Endothelial cell (in vitro differentiated cells): Measurements from ENCODE around the gene KAZN. TPM values are rescaled to one million over a fixed set of nuclear protein-coding genes. Genes with fewer than 3 reads are reported as not detected.

Experiments used
- DNase-seq: peaks from one replicate; pipeline ENCODE4 v3.0.0; 2021; ENCODE audit warnings: low spot score
- H3K27ac Mint-ChIP-seq: one replicate; pipeline ENCODE4 v1.8.0; 2021; ENCODE audit warnings: mixed read lengths, inconsistent platforms; ENCODE audit not compliant: unreplicated experiment
- H3K27me3 Mint-ChIP-seq: one replicate; pipeline ENCODE4 v1.8.0; 2021; ENCODE audit warnings: mild to moderate bottlenecking, moderate library complexity, mixed read lengths, inconsistent platforms; ENCODE audit not compliant: unreplicated experiment
- H3K36me3 Mint-ChIP-seq: one replicate; pipeline ENCODE4 v1.8.0; 2021; ENCODE audit warnings: mild to moderate bottlenecking, low read depth, mixed read lengths, inconsistent platforms; ENCODE audit not compliant: unreplicated experiment
- H3K4me1 Mint-ChIP-seq: one replicate; pipeline ENCODE4 v1.8.0; 2021; ENCODE audit warnings: mild to moderate bottlenecking, mixed read lengths, inconsistent platforms; ENCODE audit not compliant: unreplicated experiment
- H3K4me3 Mint-ChIP-seq: one replicate; pipeline ENCODE4 v1.8.0; 2021; ENCODE audit warnings: mild to moderate bottlenecking, mixed read lengths, inconsistent platforms; ENCODE audit not compliant: unreplicated experiment
- H3K9me3 Mint-ChIP-seq: one replicate; pipeline ENCODE4 v1.8.0; 2021; ENCODE audit warnings: mixed read lengths, inconsistent platforms; ENCODE audit not compliant: unreplicated experiment
- CTCF ChIP-seq: fragments of 200-600 bp; sonication (generic); IDR thresholded peaks from one replicate; pipeline ENCODE4 v1.5.0; 2021; ENCODE audit warnings: antibody characterized with exemption; ENCODE audit not compliant: unreplicated experiment
- total RNA-seq: library from RNA; stranded (reverse); fragmentation: NEBNext Ultra II Directional; extraction: Animal tissue kit (Norgen Biotek cat#: 25700); gene quantifications from one replicate; pipeline ENCODE4 v1.2.1, GENCODE V29; 2021; ENCODE audit not compliant: unreplicated experiment

KAZN gene
- total RNA-seq, 1 donor from 2014 or later, result 10.1 TPM

- H3K36me3 Mint-ChIP-seq, result no peaks in the 10 kb centered on the region
- H3K4me1 Mint-ChIP-seq, result no peaks in the 10 kb centered on the region
- peaks cover 6% of the 10 kb centered on the region for H3K27me3 Mint-ChIP-seq
- H3K9me3 Mint-ChIP-seq, result no peaks in the 10 kb centered on the region
- no peak for DNase-seq
- H3K27ac Mint-ChIP-seq, result no peak overlapping the region
- TF ChIP-seq CTCF, result no peak
- no peak overlapping the region for H3K4me3 Mint-ChIP-seq
Measured at GRCh38 chr1:14800014-14800413, 201.5 kb downstream of the KAZN start.

GRCh38 chr1:14800500-14801076, 202.1 kb downstream of the KAZN start:
- Mint-ChIP-seq H3K27me3 (peaks cover 6% of the 10 kb centered on the region), H3K4me3 (no peak overlapping the region), H3K4me1 (no peaks in the 10 kb centered on the region), H3K9me3 (no peaks in the 10 kb centered on the region), H3K36me3 (no peaks in the 10 kb centered on the region), H3K27ac (no peak overlapping the region)
- TF ChIP-seq CTCF, result no peak
- no peak for DNase-seq

- no peaks in the 10 kb centered on the region for H3K4me1 Mint-ChIP-seq
- no peak for TF ChIP-seq CTCF
- no peaks in the 10 kb centered on the region for H3K36me3 Mint-ChIP-seq
- DNase-seq, result no peak
- peaks cover 2% of the 10 kb centered on the region for H3K27me3 Mint-ChIP-seq
- no peak overlapping the region for H3K4me3 Mint-ChIP-seq
- H3K9me3 Mint-ChIP-seq, result no peaks in the 10 kb centered on the region
- no peak overlapping the region for H3K27ac Mint-ChIP-seq
Measured at GRCh38 chr1:14803002-14803789, 204.7 kb downstream of the KAZN start.

- no peak overlapping the region for H3K27ac Mint-ChIP-seq
- TF ChIP-seq CTCF, result peak; percentile 42
- peak; percentile 36 for DNase-seq
- H3K4me3 Mint-ChIP-seq, result no peak overlapping the region
- no peaks in the 10 kb centered on the region for H3K9me3 Mint-ChIP-seq
- peaks cover 6% of the 10 kb centered on the region for H3K4me1 Mint-ChIP-seq
- H3K27me3 Mint-ChIP-seq, result peaks cover 4% of the 10 kb centered on the region
- H3K36me3 Mint-ChIP-seq, result peaks cover 3% of the 10 kb centered on the region
Measured at GRCh38 chr1:14804626-14805025, 206.1 kb downstream of the KAZN start.

- Mint-ChIP-seq H3K4me1 (peaks cover 7% of the 10 kb centered on the region), H3K27me3 (peaks cover 4% of the 10 kb centered on the region), H3K4me3 (no peak overlapping the region), H3K27ac (no peak overlapping the region), H3K9me3 (no peaks in the 10 kb centered on the region), H3K36me3 (peaks cover 3% of the 10 kb centered on the region)
- no peak for DNase-seq
- no peak for TF ChIP-seq CTCF
Measured at GRCh38 chr1:14806772-14807171, 208.3 kb downstream of the KAZN start.
